ENCODE measurements around the gene RNF166.
A peak's percentile ranks its signal among the peaks of the same experiment; 100 is the strongest.

RNF166 gene

DNA sequence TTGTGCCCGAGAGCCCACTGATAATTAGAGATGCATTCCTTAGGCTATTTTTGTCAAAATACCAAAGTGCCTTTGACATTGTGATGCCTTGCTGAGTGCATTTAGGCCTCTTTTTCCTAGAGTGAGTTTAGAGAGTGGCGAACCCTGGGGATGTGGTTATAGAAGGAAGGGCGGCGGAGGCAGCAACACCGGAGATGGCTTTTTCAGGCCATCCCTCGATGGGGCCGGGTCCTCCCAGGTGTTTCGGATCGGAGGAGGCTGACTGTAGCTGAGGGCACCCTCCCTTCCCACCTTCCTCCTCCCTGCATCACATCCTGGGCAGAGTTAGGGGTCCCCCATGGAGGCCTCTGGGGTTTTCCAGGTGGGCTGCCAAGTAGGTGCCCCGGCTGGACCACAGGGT, 13.3 kb downstream of the RNF166 start:
- no peak for DNase-seq (ENCODE audit: low read depth, low spot score)

DNA sequence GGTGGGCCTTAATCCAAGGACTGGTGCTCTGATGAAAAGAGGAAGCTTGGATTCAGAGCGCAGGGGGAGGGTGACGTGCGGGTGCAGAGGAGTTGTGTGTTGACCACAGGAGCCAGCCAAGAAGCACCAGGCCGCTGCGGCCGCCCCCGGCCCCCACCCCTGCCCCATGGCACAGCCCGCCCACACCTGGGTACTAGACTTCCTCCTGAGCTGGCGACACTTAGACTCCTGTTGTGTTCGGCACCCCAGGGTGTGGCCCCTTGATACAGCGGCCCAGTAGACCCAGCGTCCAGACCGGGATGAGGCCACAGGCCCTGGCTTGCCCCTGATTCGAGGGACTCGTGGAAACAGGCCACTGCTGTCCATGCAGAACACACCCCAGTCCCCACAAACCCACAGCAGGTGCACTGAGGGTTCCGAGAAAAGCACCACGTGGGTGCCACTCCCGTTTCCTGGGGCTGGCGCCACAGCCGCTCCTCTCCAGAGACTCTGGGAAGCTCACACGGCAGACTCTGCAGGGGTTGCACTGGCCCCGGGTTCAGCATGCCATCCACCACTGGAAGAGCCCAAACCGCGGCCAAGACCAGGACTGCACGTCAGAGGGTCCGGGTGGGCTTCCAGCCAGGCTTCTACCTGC, 14.2 kb downstream of the RNF166 start:
- no peak for DNase-seq (ENCODE audit: low read depth, low spot score)

DNA sequence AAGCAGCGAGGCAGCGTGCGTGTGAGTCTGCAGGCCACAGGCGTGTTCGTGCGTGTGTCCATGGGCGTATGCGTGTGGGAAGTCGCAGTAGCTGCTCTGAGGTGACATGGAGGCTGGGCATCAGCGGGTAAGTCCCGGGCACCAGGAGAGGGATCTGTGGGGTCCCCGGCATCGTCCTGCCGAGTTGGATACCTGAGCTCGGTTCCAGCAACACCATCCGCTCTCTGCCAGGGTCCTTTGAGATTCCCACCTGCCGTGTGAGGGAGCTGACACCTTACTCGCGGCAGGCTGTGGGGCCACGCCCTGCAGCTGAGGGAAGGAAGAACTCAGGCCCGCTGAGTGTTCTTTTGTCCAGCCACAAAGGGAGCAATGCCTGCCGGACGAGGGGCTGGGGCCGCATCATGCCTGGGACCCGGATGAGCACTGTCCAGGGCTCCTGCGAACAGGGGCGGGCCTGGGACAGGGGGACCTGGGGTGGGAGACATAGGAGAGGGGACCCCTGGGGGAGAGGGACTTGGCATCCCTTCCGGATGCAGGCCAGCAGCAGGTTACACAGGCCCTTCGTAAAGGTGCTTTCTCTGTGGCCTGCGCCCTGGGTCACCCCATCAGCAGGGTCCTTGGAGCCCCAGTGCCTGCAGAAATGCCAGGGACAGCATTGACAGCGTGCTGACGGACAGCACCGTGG, 14.9 kb downstream of the RNF166 start:
- DNase-seq (ENCODE audit: low read depth, low spot score): no peak

DNA sequence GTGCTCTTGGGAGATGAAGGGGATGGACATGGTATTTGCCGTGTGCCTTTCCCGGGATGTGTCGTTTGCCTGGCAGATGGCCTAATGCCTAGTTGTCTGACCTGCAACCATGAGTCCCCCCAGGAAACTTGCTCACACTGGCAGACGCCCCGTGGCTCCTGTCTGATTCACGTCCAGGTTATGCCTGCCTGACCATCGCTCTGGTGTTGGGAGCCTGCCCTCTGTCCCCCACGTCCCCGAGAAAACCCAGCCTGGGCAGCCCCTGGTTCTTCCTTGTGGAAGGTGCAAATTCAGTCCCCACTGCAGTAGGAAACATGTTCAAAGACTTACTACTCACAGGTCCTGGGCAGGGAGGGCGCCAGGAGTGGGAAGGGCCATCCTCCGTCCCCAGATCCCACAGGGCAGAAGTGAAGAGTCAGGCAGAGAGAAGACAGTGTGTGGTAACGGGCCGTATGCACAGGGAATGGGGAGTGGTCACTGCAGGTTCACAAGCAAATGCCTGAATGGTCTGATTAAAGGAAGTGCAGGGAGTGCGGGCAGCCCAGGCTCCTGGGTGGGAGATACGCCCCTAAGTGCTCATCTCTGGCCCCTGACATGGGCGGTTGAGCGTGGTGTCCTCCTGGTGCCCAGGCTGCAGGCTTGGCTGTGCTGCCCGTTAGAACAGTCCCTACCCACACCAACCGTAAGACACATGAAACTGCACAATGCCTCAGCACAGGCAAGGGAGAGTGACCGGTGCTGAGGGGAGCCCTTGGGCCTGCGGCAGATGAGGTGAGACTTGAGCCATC, 15.7 kb downstream of the RNF166 start:
- DNase-seq (ENCODE audit: low read depth, low spot score): no peak

DNA sequence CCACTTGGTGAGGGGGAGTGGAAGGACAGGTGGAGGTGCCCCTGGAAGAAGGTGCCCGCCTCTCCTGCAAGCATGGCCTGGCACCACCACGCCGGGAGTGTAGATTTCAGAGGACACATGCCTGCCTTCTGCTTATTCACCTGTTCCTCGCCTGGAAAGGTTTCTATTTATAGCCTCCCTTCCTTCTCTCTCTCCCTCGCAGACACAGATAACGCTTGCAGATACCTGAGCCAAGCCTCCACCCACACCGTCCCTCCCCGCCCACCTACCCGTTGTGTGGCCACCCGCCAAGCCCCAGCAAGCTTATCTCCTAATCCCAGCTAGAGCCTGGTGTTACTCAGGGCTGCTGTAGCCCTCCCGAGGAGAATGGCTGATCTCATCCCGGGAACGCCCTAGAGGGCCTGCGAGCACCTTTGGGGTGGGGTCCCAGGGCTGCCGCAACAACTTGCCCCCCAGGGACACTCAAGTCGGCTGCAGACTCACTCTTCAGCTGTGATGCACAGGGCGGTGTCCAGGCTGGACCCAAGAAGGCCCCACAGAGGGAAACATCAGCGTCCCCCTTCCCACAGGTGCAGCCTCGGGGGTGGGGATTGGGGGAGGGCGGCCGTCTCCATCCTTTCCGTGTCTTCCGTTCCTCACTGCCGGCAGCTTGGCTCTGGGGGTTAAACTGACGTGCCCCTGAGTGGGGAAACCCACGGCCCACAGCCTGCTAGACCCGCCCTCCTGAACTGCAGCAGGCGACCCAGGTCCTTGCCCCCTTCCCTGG, 18.0 kb downstream of the RNF166 start:
- DNase-seq (ENCODE audit: low read depth, low spot score): no peak

DNA sequence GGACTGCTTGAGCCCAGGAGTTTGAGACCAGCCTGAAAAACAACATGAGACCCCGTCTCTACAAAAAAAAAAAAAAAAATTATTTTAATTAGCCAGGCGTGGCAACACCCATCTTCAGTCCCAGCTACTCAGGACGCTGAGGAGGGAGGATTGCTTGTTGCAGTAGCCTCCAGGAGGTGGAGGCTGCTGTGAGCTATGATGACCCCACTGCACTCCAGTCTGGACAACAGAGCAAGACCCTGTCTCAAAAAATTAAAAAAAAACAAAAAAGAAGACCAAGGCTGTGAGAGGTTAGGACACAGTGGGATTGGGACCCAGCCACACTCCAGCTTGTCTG, 18.6 kb downstream of the RNF166 start:
- no peak for DNase-seq (ENCODE audit: low read depth, low spot score)

DNA sequence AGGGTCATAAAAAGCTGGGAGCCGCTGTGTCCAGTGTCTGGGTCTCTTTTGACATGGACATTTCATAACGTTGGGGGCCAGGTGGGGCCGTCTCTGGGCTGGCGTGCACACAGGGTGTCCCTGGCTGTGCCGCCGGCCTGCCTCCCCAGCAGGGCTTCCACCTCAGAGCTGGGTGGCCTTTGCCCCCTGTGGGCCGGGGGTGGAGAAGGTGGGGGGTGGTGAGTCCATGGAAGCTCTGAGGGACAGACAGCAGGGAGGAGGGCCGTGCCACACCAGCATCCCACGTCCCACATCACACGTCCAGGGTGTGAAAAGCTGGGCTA, 19.0 kb downstream of the RNF166 start:
- DNase-seq (ENCODE audit: low read depth, low spot score): no peak

DNA sequence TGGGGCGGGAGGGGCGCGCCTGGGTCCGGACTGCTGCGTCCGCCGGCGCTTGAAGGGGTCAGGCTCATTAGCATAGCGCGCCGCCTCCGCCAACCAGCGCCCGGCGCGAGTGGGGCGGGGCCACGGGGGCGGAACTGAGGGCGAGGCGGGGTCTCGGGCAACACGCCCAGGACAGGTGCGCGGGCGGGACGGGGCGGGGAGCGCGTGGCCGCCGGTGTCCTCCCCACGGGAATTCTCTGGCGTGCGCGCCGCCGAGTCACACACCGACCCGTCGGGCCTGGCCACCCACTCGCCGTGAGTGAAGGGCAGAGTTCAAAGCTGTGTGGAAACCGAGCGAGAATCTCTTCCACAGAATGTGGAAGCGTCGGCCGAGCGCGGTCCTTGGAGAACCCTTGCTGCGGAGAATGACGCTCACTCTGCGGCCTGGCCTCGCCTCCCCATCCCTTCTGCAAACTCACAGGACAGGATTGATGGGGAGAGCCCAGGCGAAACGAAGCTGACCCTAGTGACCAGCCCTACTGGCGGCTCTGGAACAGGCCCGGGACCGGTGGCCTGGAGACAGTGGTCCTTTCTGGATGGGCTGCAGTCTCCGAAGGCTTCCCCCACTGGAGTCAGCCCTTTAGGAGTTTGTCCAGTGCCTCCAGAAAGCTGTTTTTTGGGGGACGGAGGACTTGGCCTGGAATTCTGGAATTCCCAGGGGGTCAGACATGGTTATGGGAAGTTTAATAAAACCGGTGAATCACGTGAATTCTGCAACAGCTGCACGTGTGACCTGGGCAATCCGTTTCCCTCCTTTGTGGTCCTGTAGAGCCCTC, 19.6 kb downstream of the RNF166 start, which contains the start of gene SNAI3:
TSS of gene SNAI3 (minus strand) at position 69 of the 815 bp plus-strand sequence. CDS start 101 bp downstream, outside the sequence.
- DNase-seq (ENCODE audit: low read depth, low spot score): peak; percentile 69

DNA sequence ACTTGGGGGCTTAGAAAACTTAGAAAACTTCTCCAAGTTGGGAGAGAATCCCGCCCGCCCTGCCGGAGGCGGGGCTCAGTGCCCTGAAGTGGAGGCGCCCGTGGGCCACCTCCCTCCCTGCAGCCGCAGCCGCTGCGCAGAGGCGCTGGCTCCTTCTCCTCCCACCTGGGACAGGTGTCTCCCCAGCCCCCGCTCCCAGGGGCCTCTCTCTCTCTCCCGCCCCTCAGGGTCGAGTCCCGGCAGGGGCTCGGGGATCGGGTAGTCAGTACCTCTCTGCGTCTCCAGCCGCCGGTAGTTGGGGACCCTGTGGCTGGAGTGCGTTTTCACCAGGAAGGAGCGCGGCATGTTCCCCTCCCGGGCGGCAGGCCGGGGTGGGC, 20.2 kb downstream of the RNF166 start:
- no peak for DNase-seq (ENCODE audit: low read depth, low spot score)

DNA sequence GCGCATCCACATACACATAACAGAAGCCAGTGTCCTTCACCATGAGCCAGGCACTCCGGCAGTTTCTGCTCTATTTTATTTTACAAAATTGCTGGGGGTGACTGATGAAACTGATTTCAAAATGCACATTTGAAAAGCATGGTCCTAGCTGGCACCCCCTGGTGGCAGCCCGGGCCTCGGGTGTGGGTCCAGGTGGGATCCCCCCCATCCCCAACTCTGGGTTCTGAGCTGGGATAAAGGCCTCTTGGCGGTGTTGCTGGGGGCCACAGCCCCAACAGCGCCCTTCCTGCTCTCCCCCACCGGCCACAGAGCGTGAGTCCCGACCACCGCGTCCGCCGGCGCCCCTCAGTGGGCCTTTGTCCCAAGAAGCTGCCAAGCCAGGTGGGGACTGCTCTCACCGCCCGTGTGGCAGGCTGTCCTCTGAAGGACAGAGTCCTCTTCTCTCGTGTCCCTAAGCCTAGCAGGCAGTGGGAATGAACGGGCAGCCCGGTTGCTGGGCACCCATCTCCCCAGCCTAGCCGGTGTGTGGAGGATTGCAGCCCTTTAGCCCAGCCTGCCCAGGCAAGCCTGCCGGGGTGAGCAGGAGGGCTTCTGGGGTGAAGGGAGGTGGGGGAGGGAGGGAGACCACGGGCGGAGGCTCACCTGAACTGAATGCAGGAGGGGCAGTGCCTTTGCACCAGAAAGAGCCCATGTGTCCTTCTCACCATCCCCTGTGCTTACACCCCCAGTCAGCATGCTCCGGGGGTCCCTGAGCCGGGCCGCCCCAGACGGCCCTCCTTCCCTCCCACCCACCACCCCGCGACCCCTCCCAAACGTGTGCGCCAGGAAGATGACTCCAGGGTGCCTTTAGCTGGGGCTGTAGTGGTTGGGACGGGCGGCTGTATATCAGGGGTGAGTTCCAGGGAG, 20.8 kb downstream of the RNF166 start:
- no peak for DNase-seq (ENCODE audit: low read depth, low spot score)

DNA sequence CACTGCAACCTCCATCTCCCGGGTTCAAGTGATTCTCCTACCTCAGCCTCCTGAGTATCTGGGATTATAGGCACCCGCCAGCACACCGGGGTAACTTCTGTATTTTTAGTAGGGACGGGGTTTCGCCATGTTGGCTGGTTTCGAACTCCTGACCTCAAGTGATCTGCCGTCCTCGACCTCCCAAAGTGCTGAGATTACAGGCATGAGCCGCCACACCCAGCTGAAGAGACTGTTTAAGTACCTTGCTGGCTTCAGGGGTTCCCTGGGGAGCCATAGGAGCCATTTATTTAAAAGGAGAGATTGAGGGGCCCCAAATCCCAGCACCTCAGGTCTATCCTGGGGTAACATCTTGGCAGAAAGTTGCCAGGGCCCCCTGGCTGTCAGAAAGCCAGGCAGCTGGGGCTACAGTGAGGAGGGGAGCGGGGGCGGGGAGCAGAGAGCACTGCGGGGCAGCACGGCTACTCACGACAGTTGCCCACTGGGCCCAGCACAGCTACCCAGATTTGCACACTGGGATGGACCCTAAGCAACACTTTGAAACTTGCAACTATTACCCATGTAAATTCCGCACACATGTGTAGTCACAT, 21.5 kb downstream of the RNF166 start:
- DNase-seq (ENCODE audit: low read depth, low spot score): no peak

DNA sequence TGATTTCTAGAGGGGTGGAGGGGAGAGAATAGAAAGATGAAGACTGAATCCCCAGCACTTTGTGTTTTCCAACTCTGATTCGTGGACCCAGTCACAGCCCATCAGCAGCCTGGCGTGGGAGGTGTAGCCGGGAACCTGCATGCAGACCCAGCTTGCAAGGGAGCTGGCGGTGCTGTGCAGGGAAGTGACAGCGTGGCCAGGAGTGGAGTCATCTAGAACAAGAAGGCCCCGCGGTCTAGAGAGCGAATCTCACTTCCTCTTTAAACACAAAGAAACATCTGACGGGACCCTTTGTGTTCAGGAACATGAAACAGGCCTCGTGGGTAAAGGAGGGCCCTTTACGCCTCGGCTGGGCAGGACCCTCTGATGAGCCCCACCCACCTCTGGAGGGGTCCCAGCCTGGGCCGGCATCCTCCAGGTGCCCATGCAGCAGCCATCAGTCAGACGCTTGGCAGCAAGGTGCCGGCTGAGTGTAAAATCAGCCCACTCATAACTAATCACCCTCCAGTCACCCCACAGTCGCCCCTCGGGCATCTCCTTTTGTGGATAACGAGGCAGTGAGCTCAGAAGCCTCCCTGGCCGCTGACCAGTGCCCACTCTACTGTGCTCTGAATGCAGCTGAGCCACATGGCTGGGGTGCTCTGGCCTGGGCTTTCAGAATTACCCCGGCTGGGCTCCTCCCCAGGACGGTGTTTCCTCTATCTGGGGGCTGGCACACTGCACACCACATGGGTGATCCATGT, 24.3 kb downstream of the RNF166 start:
- no peak for DNase-seq (ENCODE audit: low read depth, low spot score)

DNA sequence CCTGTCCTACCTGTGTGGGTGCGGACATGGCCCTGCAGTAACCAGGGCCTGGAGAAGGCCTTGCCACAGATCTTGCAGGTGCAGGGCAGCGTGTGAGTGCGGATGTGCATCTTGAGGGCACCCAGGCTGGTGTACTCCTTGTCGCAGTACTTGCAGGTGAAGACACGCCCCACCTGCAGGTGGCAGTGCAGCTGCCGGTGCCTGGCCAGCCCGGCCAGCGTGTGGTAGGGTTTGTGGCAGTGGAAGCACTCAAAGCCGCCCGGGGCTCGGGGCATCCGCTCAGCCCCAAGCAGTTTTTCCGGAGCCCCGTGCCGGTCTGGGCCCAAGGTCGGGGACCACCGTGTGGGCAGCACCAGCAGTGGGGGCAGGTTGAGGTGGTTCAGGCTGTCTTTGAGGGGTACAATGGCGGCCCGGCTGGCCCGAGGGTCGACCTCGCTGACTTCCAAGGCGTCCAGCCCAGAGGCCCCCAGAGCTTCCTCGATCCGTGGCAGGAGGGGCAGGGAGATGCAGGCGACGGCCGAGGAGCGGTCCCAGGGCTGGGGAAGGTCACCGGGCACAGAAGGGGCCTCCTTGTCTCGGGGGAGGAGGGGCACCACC, 25.0 kb downstream of the RNF166 start:
- DNase-seq (ENCODE audit: low read depth, low spot score): no peak

DNA sequence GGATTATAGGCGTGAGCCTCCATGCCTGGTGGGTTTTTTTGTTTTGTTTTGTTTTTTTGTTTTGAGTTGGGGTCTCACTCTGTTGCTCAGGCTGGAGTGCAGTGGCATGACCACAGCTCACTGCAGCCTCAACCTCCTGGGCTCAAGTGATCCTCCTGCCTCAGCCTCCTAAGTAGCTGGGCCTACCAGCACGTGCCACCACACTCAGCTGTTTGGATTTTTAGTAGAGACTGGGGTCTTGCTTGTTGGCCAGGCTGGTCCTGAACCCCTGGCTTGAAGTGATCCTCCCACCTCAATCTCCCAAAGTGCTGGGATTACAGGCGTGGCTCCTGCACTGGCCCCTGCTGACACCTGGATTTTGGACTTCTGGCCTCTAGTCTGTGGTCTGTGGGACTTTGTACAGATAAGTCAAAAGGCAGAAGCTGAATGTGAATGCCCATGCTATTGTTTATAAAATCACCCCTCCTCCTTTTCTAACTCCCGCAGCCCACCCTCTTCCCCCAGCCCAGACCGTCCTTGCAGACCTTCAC, 25.6 kb downstream of the RNF166 start:
- DNase-seq (ENCODE audit: low read depth, low spot score): no peak

DNA sequence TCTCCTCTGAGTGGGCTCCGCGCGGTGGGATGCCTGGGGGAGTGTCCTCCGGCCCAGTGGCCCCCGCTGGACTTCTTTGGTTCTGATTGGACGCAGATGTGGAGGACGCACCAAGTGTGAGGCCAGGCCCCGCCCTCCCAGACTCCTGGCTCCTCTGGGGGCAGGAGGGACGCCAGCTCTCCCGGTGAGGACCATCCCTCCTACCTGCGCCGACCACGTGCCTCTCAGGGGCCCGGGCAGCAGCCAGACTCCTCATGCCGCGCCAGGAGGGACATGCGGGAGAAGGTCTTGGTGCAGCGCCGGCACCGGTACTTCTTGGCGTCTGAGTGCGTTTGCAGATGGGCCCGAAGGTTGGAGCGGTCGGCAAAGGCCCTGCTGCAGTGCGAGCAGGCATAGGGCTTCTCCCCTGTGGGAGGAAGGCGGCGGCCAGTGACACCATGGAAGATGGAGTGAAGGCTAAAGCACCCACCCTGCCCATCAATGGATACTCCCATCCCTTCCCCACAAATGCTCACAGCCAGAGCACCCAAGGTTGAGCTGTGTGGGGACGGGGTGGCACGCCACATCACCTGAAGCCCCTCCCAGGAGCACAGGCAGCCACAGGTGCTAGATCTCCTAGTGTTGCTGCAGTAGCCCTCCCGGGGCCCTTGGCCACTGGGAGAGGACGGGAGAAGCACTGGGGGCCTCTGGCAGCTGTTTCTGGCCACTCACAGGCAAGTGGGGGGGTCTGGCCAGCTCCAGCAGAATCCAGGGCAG, 27.8 kb downstream of the RNF166 start:
- no peak for DNase-seq (ENCODE audit: low read depth, low spot score)

DNA sequence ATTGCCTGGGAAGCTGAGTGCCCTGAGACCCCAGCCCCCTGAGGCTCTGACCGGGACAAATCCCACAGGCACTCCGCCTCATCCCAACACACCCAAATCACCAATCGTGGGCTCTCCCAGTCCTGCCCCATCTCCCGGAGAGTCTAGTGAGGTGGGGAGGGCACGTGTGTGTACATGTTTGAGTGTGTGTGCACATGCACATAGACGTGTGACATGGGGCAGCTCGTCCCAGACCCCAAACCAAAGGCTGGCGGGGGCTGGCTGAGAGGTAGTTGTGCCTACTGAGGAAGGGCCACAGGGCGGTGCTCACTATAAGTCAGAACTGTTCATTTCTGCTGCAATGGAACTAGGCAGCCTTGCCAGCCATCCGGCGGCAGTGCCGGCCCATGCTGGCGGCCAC, 28.5 kb downstream of the RNF166 start:
- no peak for DNase-seq (ENCODE audit: low read depth, low spot score)

DNA sequence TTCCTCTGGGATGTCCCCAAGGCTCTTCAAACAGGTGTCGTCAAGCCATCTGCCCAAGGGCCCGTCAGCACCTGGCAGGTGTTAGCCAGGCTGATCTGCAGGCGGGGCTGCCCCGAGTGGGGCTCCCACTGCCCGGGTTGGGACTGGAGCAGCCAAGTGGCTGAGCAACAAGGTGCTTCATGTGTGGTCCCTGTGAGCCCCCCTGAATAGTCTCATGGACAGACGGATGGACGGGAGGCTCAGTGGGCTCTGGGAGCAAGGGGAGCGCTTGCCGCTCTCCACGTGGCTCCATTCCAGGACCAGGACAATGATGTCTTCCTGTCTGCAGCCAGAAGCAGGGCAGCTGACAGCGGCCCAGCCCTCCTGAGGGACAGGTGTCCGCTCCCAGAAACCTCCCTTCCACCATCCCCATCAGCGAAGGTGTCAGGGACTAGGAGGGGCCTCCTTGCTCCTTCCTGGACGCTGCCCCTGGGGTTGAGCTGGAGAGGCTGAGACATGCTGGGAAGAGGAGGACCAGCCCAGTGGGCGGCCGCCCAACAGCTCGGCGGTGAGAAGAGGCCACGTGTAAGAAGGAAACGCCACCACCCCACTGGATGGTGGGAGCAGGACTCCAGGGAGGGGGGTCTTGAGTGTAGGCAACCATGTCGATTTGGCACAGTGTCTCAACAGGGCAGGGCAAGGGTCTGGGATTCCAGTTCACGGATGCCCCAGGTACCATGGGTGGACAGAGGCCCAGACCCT, 29.5 kb downstream of the RNF166 start:
- no peak for DNase-seq (ENCODE audit: low read depth, low spot score)

Data from activated CD4-positive, CD25-positive, alpha-beta regulatory T cell treated with anti-CD3 and anti-CD28 coated beads, Interleukin-2, amount 50 U/mL, for 16 hours (primary cell).